GM23338 (cell line): ENCODE data around the gene KIAA1614. TPM values are rescaled to one million over a fixed set of nuclear protein-coding genes. Genes with fewer than 3 reads are reported as not detected.

Experiments used
- ATAC-seq: fragments of 200-7000 bp; cut with Tn5 transposase; 3 replicates; pipeline ENCODE4 v1.9.1; 2020
- DNase-seq: peaks from one replicate; pipeline ENCODE4 v3.0.0-alpha.2; 2015; ENCODE audit warnings: low spot score
- H2AFZ ChIP-seq: fragments of 200-600 bp; sonication (generic); 2 replicates; pipeline ENCODE4 v1.8.0; 2016; ENCODE audit warnings: antibody characterized with exemption, mild to moderate bottlenecking, moderate library complexity
- H3F3A ChIP-seq: fragments of 200-600 bp; sonication (generic); replicated peaks from 2 replicates; pipeline ENCODE4 v1.8.0; 2017; ENCODE audit warnings: antibody characterized with exemption, mixed run types, low read depth
- H3K27ac ChIP-seq: fragments of 200-600 bp; sonication (generic); 2 replicates; pipeline ENCODE4 v1.6.1; 2016; ENCODE audit warnings: low read depth
- H3K27me3 ChIP-seq: fragments of 200-600 bp; sonication (generic); 2 replicates; pipeline ENCODE4 v1.8.0; 2016; ENCODE audit warnings: mild to moderate bottlenecking, mixed run types, moderate library complexity; ENCODE audit not compliant: insufficient read depth
- H3K36me3 ChIP-seq: fragments of 200-600 bp; sonication (generic); 2 replicates; pipeline ENCODE4 v1.8.0; 2016; ENCODE audit warnings: mild to moderate bottlenecking; ENCODE audit not compliant: insufficient read depth
- H3K4me1 ChIP-seq: fragments of 200-600 bp; sonication (generic); 2 replicates; pipeline ENCODE4 v1.8.0; 2016; ENCODE audit warnings: mild to moderate bottlenecking, moderate library complexity; ENCODE audit not compliant: insufficient read depth
- H3K4me2 ChIP-seq: fragments of 200-600 bp; sonication (generic); 2 replicates; pipeline ENCODE4 v1.7.1; 2017; ENCODE audit warnings: mixed run types
- H3K4me3 ChIP-seq: fragments of 200-600 bp; sonication (generic); 2 replicates; pipeline ENCODE4 v1.6.1; 2016; ENCODE audit warnings: mixed run types
- H3K79me2 ChIP-seq: fragments of 200-600 bp; sonication (generic); replicated peaks from 2 replicates; pipeline ENCODE4 v1.8.0; 2017; ENCODE audit warnings: mild to moderate bottlenecking; ENCODE audit not compliant: insufficient read depth
- H3K9me2 ChIP-seq: fragments of 200-600 bp; sonication (generic); 2 replicates; pipeline ENCODE4 v1.8.0; 2017; ENCODE audit not compliant: insufficient read depth
- H4K20me1 ChIP-seq: fragments of 200-600 bp; sonication (generic); replicated peaks from 2 replicates; pipeline ENCODE4 v1.8.0; 2017; ENCODE audit warnings: mild to moderate bottlenecking; ENCODE audit not compliant: insufficient read depth
- H3K27ac Mint-ChIP-seq: 2 replicates; pipeline ENCODE4 v1.8.0; 2020; ENCODE audit warnings: inconsistent platforms, mild to moderate bottlenecking, moderate library complexity, mixed read lengths
- H3K27me3 Mint-ChIP-seq: 3 replicates; pipeline ENCODE4 v1.8.0; 2022; ENCODE audit warnings: low read depth, mild to moderate bottlenecking, moderate library complexity, mixed read lengths, inconsistent platforms; ENCODE audit not compliant: insufficient read depth, poor library complexity
- H3K36me3 Mint-ChIP-seq: 3 replicates; pipeline ENCODE4 v1.8.0; 2021; ENCODE audit warnings: low read depth, mild to moderate bottlenecking, inconsistent platforms, moderate library complexity, mixed read lengths
- H3K4me1 Mint-ChIP-seq: 3 replicates; pipeline ENCODE4 v1.8.0; 2020; ENCODE audit warnings: mild to moderate bottlenecking, inconsistent platforms, mixed read lengths
- H3K4me3 Mint-ChIP-seq: 3 replicates; pipeline ENCODE4 v1.8.0; 2021; ENCODE audit warnings: moderate library complexity, mild to moderate bottlenecking, inconsistent platforms, mixed read lengths
- H3K9me3 Mint-ChIP-seq: 3 replicates; pipeline ENCODE4 v1.8.0; 2020; ENCODE audit warnings: moderate library complexity, mild to moderate bottlenecking, inconsistent platforms, mixed read lengths
- CTCF ChIP-seq, 2 experiments: fragments of 200-600 bp in 1 of 2; sonication (generic) in 1 of 2; conservative IDR thresholded peaks; 2 replicates each; pipeline versions ENCODE4 v1.5.1 to v1.6.1; 2016 to 2017; ENCODE audit warnings: antibody characterized with exemption in 2 of 2, low read depth in 2 of 2, mild to moderate bottlenecking in 2 of 2, moderate library complexity in 1 of 2
- EZH2phosphoT487 ChIP-seq: fragments of 200-600 bp; sonication (generic); IDR thresholded peaks from one replicate; pipeline ENCODE4 v1.8.1; 2018; ENCODE audit warnings: antibody characterized with exemption; ENCODE audit not compliant: unreplicated experiment
- ZNF462 ChIP-seq: fragments of 250-450 bp; sonication (Bioruptor Pico); IDR thresholded peaks from 2 replicates; pipeline ENCODE4 v1.5.0; 2020; ENCODE audit warnings: mild to moderate bottlenecking, moderate library complexity
- polyA plus RNA-seq: library from polyadenylated mRNA; unstranded; fragments of >200 nt; fragmentation: Nextera tagmentation; extraction: Ambion mirVana; gene quantifications from 2 replicates; pipeline ENCODE4 v1.2.1, GENCODE V29; 2016
- total RNA-seq: library from RNA; depleted of rRNA; stranded (reverse); fragments of >200 nt; shearing (Covaris generic); gene quantifications from 2 replicates; pipeline ENCODE4 v1.2.3, GENCODE V29; 2014

Gene KIAA1614
- total and polyA plus RNA-seq, 2 experiments from 2014 or later, result 1.1 to 1.8 TPM

- H3K4me1 ChIP-seq, result peaks cover 12% of the 10 kb centered on the region
- H3K9me3 Mint-ChIP-seq, result no peaks in the 10 kb centered on the region
- no peak overlapping the region for H3K4me2 ChIP-seq
- no peak overlapping the region for H3K4me3 ChIP-seq
- H3K27ac Mint-ChIP-seq, result no peak overlapping the region
- H3K27me3 Mint-ChIP-seq, result peaks cover 17% of the 10 kb centered on the region
- no peaks in the 10 kb centered on the region for H3K79me2 ChIP-seq
- no peak overlapping the region for H2AFZ ChIP-seq
- H3K4me1 Mint-ChIP-seq, result peaks cover 39% of the 10 kb centered on the region
- no peaks in the 10 kb centered on the region for H3K9me2 ChIP-seq
- DNase-seq (peak; percentile 59), ATAC-seq (peak; percentile 3; the same call in 1 of the 3 replicates)
- H3F3A ChIP-seq, result no peaks in the 10 kb centered on the region
- H3K4me3 Mint-ChIP-seq, result no peak overlapping the region
- peaks cover 19% of the 10 kb centered on the region for H3K27me3 ChIP-seq
- H3K27ac ChIP-seq, result no peak overlapping the region
- TF ChIP-seq ZNF462, result no peak
- no peak for TF ChIP-seq EZH2phosphoT487
- TF ChIP-seq CTCF (conservative IDR thresholded peaks at IDR 0.05; ENCODE audit: low read depth in 2 of 2), result peak; percentile 23 to 46; a peak in 3 of 4 replicates
- H3K36me3 Mint-ChIP-seq, result no peaks in the 10 kb centered on the region; the same call in 2 of the 3 replicates
- no peaks in the 10 kb centered on the region for H4K20me1 ChIP-seq
- H3K36me3 ChIP-seq, result no peaks in the 10 kb centered on the region
Observed at GRCh38 chr1:180917306-180918065, 4.8 kb downstream of the KIAA1614 start.
